RKO (cell line): Measurements from ENCODE around the gene TBX20.
"Not testable (repeated sequence)": the region's sequence is repeated elsewhere in the genome, so short reads cannot be mapped to it uniquely, and the experiment has no call there.

Experiments used
- DNase-seq: peaks from one replicate; pipeline ENCODE4 v3.0.0-alpha.2; 2016; ENCODE audit warnings: low spot score

TBX20 gene

GRCh38 chr7:35255443-35256255 lies 1.7 kb upstream of the TBX20 start:
- no peak for DNase-seq

- no peak for DNase-seq
Measured at GRCh38 chr7:35254496-35255442, 869 bp upstream of the TBX20 start.

GRCh38 chr7:35253460-35253709 lies 515 bp downstream of the TBX20 start:
- DNase-seq: no peak

GRCh38 chr7:35252612-35253459 lies 1.1 kb downstream of the TBX20 start:
- no peak for DNase-seq

GRCh38 chr7:35251606-35252310 lies 2.1 kb downstream of the TBX20 start:
- no peak for DNase-seq

GRCh38 chr7:35250941-35251340 lies 3.0 kb downstream of the TBX20 start:
- DNase-seq: no peak

GRCh38 chr7:35250452-35250851 lies 3.4 kb downstream of the TBX20 start:
- DNase-seq: no peak

- no peak for DNase-seq
Measured at GRCh38 chr7:35249537-35249907, 4.4 kb downstream of the TBX20 start.

GRCh38 chr7:35248576-35249536 lies 5.0 kb downstream of the TBX20 start:
- DNase-seq: no peak

- no peak for DNase-seq
Measured at GRCh38 chr7:35246819-35247218, 7.1 kb downstream of the TBX20 start.

GRCh38 chr7:35241884-35242283 lies 12.0 kb downstream of the TBX20 start:
- no peak for DNase-seq

GRCh38 chr7:35241436-35241835 lies 12.5 kb downstream of the TBX20 start:
- no peak for DNase-seq

- not testable (repeated sequence) for DNase-seq
Measured at GRCh38 chr7:35241008-35241407, 12.9 kb downstream of the TBX20 start.

- not testable (repeated sequence) for DNase-seq
Measured at GRCh38 chr7:35238456-35238855, 15.4 kb downstream of the TBX20 start.

GRCh38 chr7:35232994-35233393 lies 20.9 kb downstream of the TBX20 start:
- no peak for DNase-seq

- DNase-seq: not testable (repeated sequence)
Measured at GRCh38 chr7:35231221-35231620, 22.7 kb downstream of the TBX20 start.

GRCh38 chr7:35229116-35229780 lies 24.7 kb downstream of the TBX20 start:
- DNase-seq: not testable (repeated sequence)

GRCh38 chr7:35228496-35229051 lies 25.3 kb downstream of the TBX20 start:
- not testable (repeated sequence) for DNase-seq

- DNase-seq: peak; percentile 11
Measured at GRCh38 chr7:35227438-35227837, 26.5 kb downstream of the TBX20 start.

GRCh38 chr7:35222445-35222844 lies 31.5 kb downstream of the TBX20 start:
- not testable (repeated sequence) for DNase-seq
